Left lung (tissue), 10 donors: ENCODE measurements around the gene GDF2. TPM values are rescaled to one million over a fixed set of nuclear protein-coding genes. Genes with fewer than 3 reads are reported as not detected.

Experiments used
- ATAC-seq: fragments of 200-7000 bp; cut with Tn5 transposase; one replicate; pipeline ENCODE4 v1.9.1; 2020; ENCODE audit warnings: moderate library complexity
- DNase-seq, 4 donors: peaks; one replicate each; pipeline ENCODE4 v3.0.0-alpha.2; 2013 to 2020
- H3K27ac ChIP-seq, 2 donors: fragments of 200-600 bp; sonication (generic) in 1 of 2; one replicate each; pipeline versions ENCODE4 v1.5.0 to v1.8.0; 2020 to 2021
- H3K27me3 ChIP-seq, 2 donors: fragments of 200-600 bp; sonication (generic) in 1 of 2; one replicate each; pipeline versions ENCODE4 v1.5.0 to v1.8.0; 2020 to 2021
- H3K36me3 ChIP-seq, 2 donors: fragments of 200-600 bp; sonication (generic) in 1 of 2; one replicate each; pipeline versions ENCODE4 v1.5.0 to v1.8.0; 2020 to 2021
- H3K4me1 ChIP-seq, 2 donors: fragments of 200-600 bp; one replicate each; pipeline ENCODE4 v1.8.0; 2021
- H3K4me3 ChIP-seq, 2 donors: fragments of 200-600 bp; sonication (generic) in 1 of 2; one replicate each; pipeline versions ENCODE4 v1.5.0 to v1.8.0; 2020 to 2021; ENCODE audit warnings: mild to moderate bottlenecking in 1 of 2
- H3K9me3 ChIP-seq, 2 donors: fragments of 200-600 bp; sonication (generic) in 1 of 2; one replicate each; pipeline versions ENCODE4 v1.5.0 to v1.8.0; 2020 to 2021
- CTCF ChIP-seq, 2 donors: fragments of 200-600 bp; sonication (generic) in 1 of 2; IDR thresholded peaks; one replicate each; pipeline versions ENCODE4 v1.5.0 to v1.8.0; 2021; ENCODE audit warnings: antibody characterized with exemption in 2 of 2
- intact Hi-C, 2 donors: fragments of 100-400 bp; cut with DNase I; formaldehyde crosslinking; loops; one replicate each; pipeline versions ENCODE4 v1.11.2 to v1.14.2; 2022
- polyA plus RNA-seq, 6 donors: library from polyadenylated mRNA; unstranded; fragments of 120-200 nt; gene quantifications; one replicate each; pipeline ENCODE4 v1.2.1, GENCODE V29; 2013; ENCODE audit not compliant: insufficient read length in 6 of 6
- total RNA-seq, 2 donors: library from RNA; stranded (reverse); fragmentation: NEBNext Ultra II Directional; extraction: Animal tissue kit (Norgen Biotek cat#: 25700); gene quantifications; one replicate each; pipeline ENCODE4 v1.2.1, GENCODE V29; 2021
- donor health status: DM: no; HTN: yes; CAD: no.
- donor health status: DM: no; HTN: no; CAD: no.

GDF2 gene
- total and polyA plus RNA-seq, 8 donors = 0.20 to 0.39 (median 0.23) TPM; not detected in 2

- DNase-seq (no peak), ATAC-seq (no peak)
- no peak for TF ChIP-seq CTCF (IDR thresholded peaks at IDR 0.05)
- Histone ChIP-seq H3K4me1 (no peaks in the 10 kb centered on the region), H3K9me3 (no peaks in the 10 kb centered on the region), H3K27ac (no peak overlapping the region), H3K27me3 (no peaks in the 10 kb centered on the region), H3K36me3 (no peaks in the 10 kb centered on the region), H3K4me3 (no peak overlapping the region)
- intact Hi-C loops = no loop called here
These were observed 46.4 kb downstream of the GDF2 start for GRCh38 chr10:47368431-47369180.

- H3K27me3 ChIP-seq = no peaks in the 10 kb centered on the region
- TF ChIP-seq CTCF (IDR thresholded peaks at IDR 0.05) = no peak
- H3K9me3 ChIP-seq = no peaks in the 10 kb centered on the region
- H3K4me3 ChIP-seq = no peak overlapping the region
- no peak for ATAC-seq
- H3K36me3 ChIP-seq = no peaks in the 10 kb centered on the region
- H3K4me1 ChIP-seq = no peaks in the 10 kb centered on the region
- intact Hi-C loops = no loop called here
- no peak for DNase-seq
- no peak overlapping the region for H3K27ac ChIP-seq
These were observed 47.1 kb downstream of the GDF2 start for GRCh38 chr10:47369251-47369894.

GRCh38 chr10:47370015-47370767, 47.9 kb downstream of the GDF2 start:
- TF ChIP-seq CTCF (IDR thresholded peaks at IDR 0.05) = no peak
- Histone ChIP-seq H3K9me3 (no peaks in the 10 kb centered on the region), H3K27me3 (no peaks in the 10 kb centered on the region), H3K4me3 (no peak overlapping the region), H3K4me1 (no peaks in the 10 kb centered on the region), H3K27ac (no peak overlapping the region), H3K36me3 (no peaks in the 10 kb centered on the region)
- intact Hi-C loops = no loop called here
- ATAC-seq (no peak), DNase-seq (no peak)

- peaks cover 0 to under 1% of the 10 kb centered on the region in 2 donors for H3K27me3 ChIP-seq
- H3K4me1 ChIP-seq = no peaks in the 10 kb centered on the region
- no peak overlapping the region for H3K4me3 ChIP-seq
- DNase-seq (no peak), ATAC-seq (no peak)
- intact Hi-C loops = no loop called here
- no peaks in the 10 kb centered on the region for H3K9me3 ChIP-seq
- TF ChIP-seq CTCF (IDR thresholded peaks at IDR 0.05) = no peak
- no peaks in the 10 kb centered on the region for H3K36me3 ChIP-seq
- no peak overlapping the region for H3K27ac ChIP-seq
These were observed 48.6 kb downstream of the GDF2 start for GRCh38 chr10:47370878-47371277.
